Measurements from ENCODE around the gene PIK3C2G. TPM values are rescaled to one million over a fixed set of nuclear protein-coding genes. Genes with fewer than 3 reads are reported as not detected.

The PIK3C2G gene
- total and polyA plus RNA-seq, 2 donors from 2014 or later: 4.4 to 5.8 TPM

DNA sequence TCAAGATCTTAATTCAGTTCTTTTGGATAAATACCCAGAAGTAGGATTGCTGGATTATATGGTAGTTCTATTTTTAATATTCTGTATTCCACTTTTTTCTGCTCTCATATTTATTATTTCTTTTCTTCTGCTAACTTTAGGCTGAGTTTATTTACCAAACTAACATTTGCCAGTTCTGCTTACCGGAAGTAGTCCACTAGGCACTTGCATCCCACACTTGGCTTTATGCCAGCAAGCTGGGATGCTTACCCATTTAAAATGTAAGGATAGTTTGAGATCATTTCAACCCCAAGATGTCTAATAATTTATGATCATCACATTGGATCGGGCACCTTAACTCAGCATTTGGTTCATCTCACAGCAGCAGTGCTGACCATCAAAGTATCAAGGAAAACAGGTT is 96.8 kb downstream of the PIK3C2G start:
- no peak overlapping the region for H3K27ac ChIP-seq (ENCODE audit: low read depth in 2 of 2, low read length in 2 of 2)

DNA sequence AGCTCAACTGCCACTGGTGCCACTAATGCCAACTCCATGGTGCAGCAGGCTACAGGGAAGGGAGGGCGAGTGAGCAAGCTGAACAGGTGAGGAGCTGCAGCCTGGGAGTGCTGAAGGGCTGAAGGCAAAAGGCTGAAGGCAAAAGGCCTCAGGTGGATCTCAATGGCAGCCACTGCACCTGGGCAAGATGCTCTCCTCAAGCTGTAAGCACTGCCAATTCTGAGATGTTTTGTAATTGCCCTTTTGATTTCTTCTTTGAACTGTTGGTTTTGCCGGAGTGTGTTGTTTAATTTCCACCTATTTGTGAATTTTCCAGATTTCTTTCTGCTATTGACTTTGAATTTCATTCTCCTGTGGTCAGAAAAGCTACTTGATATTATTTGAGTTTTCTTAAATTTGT is 97.6 kb downstream of the PIK3C2G start:
- intact Hi-C loops (cut with DNase I): no loop called here
- H3K27ac ChIP-seq (ENCODE audit: low read depth in 2 of 2, low read length in 2 of 2): no peak overlapping the region

More for the DNA sequence above, 96.8 kb downstream of the PIK3C2G start:
- intact Hi-C loops (cut with DNase I): no loop called here
- H3K4me1 ChIP-seq (ENCODE audit: control insufficient read depth in 2 of 3, insufficient read depth in 2 of 3, low read depth in 1 of 3, low read length in 3 of 3): no peaks in the 10 kb centered on the region
- TF ChIP-seq, protein P1, sequence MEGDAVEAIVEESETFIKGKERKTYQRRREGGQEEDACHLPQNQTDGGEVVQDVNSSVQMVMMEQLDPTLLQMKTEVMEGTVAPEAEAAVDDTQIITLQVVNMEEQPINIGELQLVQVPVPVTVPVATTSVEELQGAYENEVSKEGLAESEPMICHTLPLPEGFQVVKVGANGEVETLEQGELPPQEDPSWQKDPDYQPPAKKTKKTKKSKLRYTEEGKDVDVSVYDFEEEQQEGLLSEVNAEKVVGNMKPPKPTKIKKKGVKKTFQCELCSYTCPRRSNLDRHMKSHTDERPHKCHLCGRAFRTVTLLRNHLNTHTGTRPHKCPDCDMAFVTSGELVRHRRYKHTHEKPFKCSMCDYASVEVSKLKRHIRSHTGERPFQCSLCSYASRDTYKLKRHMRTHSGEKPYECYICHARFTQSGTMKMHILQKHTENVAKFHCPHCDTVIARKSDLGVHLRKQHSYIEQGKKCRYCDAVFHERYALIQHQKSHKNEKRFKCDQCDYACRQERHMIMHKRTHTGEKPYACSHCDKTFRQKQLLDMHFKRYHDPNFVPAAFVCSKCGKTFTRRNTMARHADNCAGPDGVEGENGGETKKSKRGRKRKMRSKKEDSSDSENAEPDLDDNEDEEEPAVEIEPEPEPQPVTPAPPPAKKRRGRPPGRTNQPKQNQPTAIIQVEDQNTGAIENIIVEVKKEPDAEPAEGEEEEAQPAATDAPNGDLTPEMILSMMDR (IDR thresholded peaks at IDR 0.05; ENCODE audit: borderline replicate concordance, extremely low read depth, insufficient read depth): no peak
- H3K36me3 ChIP-seq (ENCODE audit: control insufficient read depth in 2 of 3, insufficient read depth in 3 of 3, low read length in 3 of 3): no peaks in the 10 kb centered on the region
- DNase-seq (no peak), FAIRE-seq (no peak)
- H3K9me3 ChIP-seq (ENCODE audit: control insufficient read depth in 2 of 3, insufficient read depth in 1 of 3, low read length in 3 of 3): no peaks in the 10 kb centered on the region
- H3K4me3 ChIP-seq (ENCODE audit: low read length in 3 of 3): no peak overlapping the region
- H3K27me3 ChIP-seq (ENCODE audit: control insufficient read depth, insufficient read depth, low read length): no peaks in the 10 kb centered on the region
- no peak overlapping the region for H3K9ac ChIP-seq (ENCODE audit: low read length in 3 of 3)

DNA sequence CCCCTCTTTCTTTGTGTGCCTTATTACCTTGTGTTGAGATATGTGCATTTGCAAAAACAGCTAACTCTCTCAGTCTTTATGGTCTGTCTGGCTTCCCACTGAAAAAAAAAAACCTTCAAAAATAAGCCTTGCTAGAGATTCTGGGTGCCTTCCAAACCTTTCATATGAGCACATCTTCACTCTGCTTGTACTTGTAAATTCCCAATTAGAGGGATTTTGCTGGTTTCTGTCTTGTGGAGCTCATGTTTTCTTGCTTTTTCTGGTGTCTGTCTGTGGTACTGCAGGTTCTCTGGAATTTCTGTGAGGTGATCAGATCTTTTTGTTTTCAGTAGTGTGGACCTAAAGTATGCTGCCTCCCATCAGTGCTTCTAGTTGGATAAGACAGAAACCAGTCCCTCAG is 100.1 kb downstream of the PIK3C2G start:
- Histone ChIP-seq H3K9me3 (ENCODE audit: control insufficient read depth in 2 of 3, insufficient read depth in 1 of 3, low read length in 3 of 3) (no peaks in the 10 kb centered on the region), H3K27me3 (ENCODE audit: control insufficient read depth, insufficient read depth, low read length) (no peaks in the 10 kb centered on the region), H3K27ac (ENCODE audit: low read depth in 2 of 2, low read length in 2 of 2) (no peak overlapping the region), H3K36me3 (ENCODE audit: control insufficient read depth in 2 of 3, insufficient read depth in 3 of 3, low read length in 3 of 3) (no peaks in the 10 kb centered on the region), H3K4me1 (ENCODE audit: control insufficient read depth in 2 of 3, insufficient read depth in 2 of 3, low read depth in 1 of 3, low read length in 3 of 3) (no peaks in the 10 kb centered on the region), H3K4me3 (ENCODE audit: low read length in 3 of 3) (no peak overlapping the region), H3K9ac (ENCODE audit: low read length in 3 of 3) (no peak overlapping the region)
- TF ChIP-seq, protein P1 (IDR thresholded peaks at IDR 0.05; ENCODE audit: borderline replicate concordance, extremely low read depth, insufficient read depth): no peak
- FAIRE-seq: no peak
- DNase-seq: no peak
- intact Hi-C loops (cut with DNase I): no loop called here

More for the DNA sequence above, 97.6 kb downstream of the PIK3C2G start:
- H3K9me3 ChIP-seq (ENCODE audit: control insufficient read depth in 2 of 3, insufficient read depth in 1 of 3, low read length in 3 of 3): no peaks in the 10 kb centered on the region
- no peak overlapping the region for H3K9ac ChIP-seq (ENCODE audit: low read length in 3 of 3)
- no peak overlapping the region for H3K4me3 ChIP-seq (ENCODE audit: low read length in 3 of 3)
- TF ChIP-seq, protein P1 (IDR thresholded peaks at IDR 0.05; ENCODE audit: borderline replicate concordance, extremely low read depth, insufficient read depth): no peak
- DNase-seq: no peak
- no peaks in the 10 kb centered on the region for H3K36me3 ChIP-seq (ENCODE audit: control insufficient read depth in 2 of 3, insufficient read depth in 3 of 3, low read length in 3 of 3)
- no peaks in the 10 kb centered on the region for H3K4me1 ChIP-seq (ENCODE audit: control insufficient read depth in 2 of 3, insufficient read depth in 2 of 3, low read depth in 1 of 3, low read length in 3 of 3)
- FAIRE-seq: no peak
- no peaks in the 10 kb centered on the region for H3K27me3 ChIP-seq (ENCODE audit: control insufficient read depth, insufficient read depth, low read length)

DNA sequence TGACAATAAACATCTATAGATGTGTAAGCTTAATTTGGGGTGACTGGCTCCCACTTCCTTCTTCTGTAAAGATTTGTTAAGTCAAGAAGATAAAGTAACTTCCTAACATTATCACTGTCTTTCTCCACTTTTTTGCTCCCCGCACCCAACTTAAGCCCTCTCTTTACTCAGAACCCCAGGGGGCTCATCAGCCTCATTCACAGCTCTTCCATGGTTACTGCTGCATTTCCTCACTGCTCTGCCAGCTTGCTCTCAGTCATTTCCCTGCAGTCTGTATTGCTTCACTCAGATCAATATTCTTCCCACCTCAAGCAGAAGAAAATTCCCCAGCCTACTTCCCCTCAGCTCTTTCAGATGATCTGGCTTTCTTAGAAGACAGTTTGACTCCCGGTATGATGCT is 102.0 kb downstream of the PIK3C2G start:
- TF ChIP-seq, protein P1 (IDR thresholded peaks at IDR 0.05; ENCODE audit: borderline replicate concordance, extremely low read depth, insufficient read depth): no peak
- no peaks in the 10 kb centered on the region for H3K27me3 ChIP-seq (ENCODE audit: control insufficient read depth, insufficient read depth, low read length)
- intact Hi-C loops (cut with DNase I): no loop called here
- H3K27ac ChIP-seq (ENCODE audit: low read depth in 2 of 2, low read length in 2 of 2): no peak overlapping the region
- no peak for FAIRE-seq
- no peaks in the 10 kb centered on the region for H3K9me3 ChIP-seq (ENCODE audit: control insufficient read depth in 2 of 3, insufficient read depth in 1 of 3, low read length in 3 of 3)
- no peak overlapping the region for H3K9ac ChIP-seq (ENCODE audit: low read length in 3 of 3)
- no peaks in the 10 kb centered on the region for H3K36me3 ChIP-seq (ENCODE audit: control insufficient read depth in 2 of 3, insufficient read depth in 3 of 3, low read length in 3 of 3)
- DNase-seq: no peak
- no peak overlapping the region for H3K4me3 ChIP-seq (ENCODE audit: low read length in 3 of 3)
- H3K4me1 ChIP-seq (ENCODE audit: control insufficient read depth in 2 of 3, insufficient read depth in 2 of 3, low read depth in 1 of 3, low read length in 3 of 3): no peaks in the 10 kb centered on the region

Measured in kidney (tissue), 14 donors.